Stimulated activated CD4-positive, alpha-beta T cell treated with anti-CD3 and anti-CD28 coated beads, Interleukin-4, amount 100 ng/mL, for 1 hour (primary cell): ENCODE data around the gene OGDH.

ENCODE experiments used
- DNase-seq: peaks from one replicate; pipeline ENCODE4 v3.0.0-alpha.2; 2020

The OGDH gene

DNA sequence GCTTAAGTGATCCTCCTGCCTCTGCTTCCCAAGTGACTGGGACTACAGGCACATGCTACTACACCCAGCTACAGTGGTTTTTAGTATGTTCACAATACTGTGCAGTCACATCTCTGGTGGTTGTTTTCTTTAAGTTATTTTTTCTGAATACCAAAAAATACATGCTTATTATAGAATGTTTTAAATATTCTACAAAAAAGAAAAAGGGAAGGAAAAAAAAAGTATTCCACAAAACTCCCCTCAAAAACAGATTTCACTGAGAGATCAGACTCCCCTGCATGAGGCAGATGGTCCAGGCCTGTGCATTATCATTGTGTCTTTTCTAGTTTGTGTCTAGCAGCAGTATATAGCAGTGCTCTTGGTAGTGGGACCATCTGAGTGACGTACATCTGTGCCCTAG, 36.8 kb downstream of the OGDH start:
- DNase-seq: no peak

DNA sequence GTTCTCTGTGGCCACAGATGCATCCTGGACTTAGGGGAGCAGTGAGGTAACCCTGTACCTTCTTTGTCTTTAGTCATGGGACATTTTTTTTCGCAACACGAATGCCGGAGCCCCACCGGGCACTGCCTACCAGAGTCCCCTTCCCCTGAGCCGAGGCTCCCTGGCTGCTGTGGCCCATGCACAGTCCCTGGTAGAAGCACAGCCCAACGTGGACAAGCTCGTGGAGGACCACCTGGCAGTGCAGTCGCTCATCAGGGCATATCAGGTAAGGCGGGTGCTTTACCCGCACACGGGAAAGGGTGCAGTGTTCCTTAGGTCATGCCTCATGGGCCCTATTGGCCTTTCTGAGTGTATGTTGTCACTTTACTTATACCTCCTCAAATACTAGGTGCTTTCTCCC, 38.8 kb downstream of the OGDH start:
- DNase-seq: no peak

DNA sequence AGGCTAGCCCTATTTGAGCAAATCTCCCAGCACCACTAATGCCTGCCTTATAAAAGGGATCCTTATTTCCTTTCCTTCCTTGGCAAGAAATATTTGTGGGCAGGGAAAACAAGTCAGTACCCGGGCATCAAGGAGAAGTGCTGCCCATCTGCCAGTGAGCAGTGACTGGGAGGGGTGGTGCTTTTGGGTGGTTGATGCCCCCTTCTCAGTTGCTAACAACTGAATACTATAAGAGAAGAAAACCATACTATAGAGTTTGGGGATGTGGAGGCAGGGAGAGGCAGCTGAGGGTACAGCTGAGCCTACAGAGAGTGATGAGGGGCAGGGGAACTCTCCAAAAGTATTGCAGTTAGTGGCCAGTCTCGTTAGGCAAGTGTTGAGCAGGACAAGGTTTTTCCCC, 39.3 kb downstream of the OGDH start:
- no peak for DNase-seq

DNA sequence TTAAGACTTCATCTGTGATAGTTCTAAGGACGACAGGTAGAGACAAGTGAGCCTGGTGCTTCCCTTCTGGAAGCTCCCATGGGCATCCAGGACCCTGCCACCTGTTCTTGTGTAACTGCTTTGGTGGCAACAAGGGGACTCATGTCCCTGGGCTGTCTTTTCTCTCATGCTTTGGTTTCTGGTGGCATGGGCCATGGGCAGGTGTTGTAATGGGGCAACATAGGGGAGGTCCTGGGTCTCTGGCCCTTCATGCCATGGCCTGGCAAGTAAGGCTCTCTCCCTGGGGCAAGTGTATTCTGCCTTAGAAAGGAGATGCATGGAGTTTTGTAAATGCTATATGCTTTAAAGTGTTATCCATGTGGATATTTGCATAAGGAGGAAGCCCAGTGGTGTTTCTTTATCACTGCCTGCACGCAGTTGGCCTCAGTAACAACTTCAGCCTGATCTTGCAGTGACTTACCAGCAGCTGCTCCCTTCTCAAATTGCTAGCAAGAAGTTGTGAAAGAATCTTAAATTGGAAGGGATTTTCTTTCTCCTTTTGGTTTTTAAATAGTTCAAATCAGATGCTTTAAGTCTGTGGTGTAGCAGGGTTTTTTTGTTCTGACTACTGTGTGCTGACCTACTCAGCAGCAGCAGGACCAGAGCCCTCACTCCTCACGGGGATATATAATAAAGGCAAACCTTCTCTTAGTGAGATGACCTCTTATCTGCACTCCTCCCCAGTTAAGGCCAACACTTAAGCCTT, 39.9 kb downstream of the OGDH start:
- DNase-seq: no peak

DNA sequence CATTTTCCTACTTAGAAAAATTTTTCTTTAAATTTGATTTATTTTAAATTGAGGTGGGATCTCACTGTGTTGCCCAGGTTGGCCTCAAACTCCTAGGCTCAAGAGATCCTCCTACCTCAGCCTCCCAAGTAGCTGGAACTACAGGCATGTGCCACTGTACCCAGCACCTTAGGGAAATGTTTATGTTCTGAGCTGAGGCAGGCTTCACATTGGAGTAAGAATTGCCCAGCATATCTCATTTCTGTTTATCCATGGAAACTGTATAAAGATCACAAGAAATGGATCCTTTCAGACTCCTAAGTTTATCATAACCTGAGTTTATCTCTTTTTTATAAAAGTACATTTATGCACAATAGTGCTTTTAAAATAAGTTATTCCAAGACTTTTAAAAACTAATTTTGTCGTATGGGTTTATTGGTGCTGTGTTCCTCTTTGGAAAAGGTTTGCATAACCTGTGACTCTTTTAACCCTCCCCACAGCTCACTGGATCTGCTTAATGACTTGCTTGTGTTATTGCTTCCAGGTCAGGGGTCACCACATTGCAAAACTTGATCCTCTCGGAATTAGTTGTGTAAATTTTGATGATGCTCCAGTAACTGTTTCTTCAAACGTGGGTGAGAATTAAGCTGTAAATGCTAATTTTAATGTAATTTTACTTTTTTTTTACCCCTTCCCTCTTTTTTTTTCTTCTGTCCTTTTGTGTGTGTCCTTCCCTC, 40.7 kb downstream of the OGDH start:
- DNase-seq: no peak

DNA sequence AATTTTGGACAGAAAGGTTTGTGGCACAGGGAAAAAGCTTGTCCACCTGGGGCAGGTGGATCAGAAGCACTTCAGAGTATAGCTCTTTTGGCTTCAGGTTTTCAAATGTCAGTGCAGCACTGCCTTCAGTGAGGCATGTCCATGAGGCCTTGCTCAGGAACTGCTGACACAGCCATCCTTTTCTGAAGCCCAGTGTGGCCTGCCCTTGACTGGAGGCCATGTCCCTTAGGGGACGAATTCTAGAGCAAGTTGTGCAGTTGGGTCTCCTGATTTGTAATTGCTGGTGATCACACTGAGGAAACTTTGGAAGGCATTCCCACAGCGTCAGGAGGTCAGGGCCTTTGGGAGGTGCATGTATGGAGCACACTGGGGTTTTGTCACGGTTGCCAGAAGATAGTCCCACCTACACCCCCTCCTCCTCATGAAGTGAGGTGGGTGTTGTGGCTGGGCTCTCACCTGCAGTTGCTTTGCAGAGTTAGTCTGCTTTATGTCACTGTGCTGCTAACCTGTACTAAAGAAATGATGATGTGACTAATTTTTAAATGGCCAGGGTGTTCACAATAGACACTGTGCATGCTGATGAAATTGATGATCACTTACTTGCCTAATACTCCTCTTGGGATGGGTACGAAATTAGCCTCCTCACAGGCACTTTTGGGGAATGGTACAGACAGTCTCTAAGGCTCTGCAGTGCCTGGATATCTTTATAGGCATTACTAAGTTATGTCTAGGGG, 41.7 kb downstream of the OGDH start:
- DNase-seq: no peak

DNA sequence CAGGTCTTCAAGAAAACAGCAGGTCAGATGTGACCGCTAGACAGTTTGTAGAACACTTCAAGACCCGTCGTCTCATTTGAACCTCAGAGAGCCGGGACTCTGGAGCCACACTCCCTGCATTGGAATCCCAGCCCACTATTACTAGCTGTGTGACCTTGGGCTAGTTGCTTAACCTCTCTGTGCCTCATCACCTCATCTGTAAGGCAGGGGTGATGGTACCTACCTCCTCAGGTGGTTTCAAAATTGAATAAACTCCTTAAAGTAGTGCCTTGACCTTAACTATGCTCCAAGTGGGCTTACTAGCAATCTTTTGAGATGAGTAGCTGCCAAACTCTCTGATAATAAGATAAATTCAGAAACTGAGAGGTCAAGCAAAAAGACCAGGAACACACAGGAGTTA, 43.8 kb downstream of the OGDH start:
- no peak for DNase-seq

DNA sequence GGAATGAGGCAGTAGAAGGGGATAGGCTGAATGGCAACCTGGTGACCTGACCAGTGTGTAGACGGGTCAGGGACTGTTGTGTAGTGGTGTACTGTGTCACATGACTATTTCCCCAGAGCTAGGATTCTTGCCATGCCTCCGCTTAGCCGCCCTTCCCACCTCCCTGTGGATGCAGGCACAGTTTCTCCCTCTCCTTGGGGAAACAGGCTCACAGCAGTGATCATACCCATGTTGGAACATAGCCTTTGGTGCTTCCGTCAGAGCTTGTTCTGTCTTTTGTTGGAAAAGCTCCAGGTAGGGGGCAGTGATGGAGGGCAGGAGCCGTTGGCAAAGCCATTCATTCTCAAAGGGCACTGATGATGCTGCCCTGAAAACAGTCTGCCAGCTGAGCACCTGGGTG, 44.3 kb downstream of the OGDH start:
- DNase-seq: no peak

DNA sequence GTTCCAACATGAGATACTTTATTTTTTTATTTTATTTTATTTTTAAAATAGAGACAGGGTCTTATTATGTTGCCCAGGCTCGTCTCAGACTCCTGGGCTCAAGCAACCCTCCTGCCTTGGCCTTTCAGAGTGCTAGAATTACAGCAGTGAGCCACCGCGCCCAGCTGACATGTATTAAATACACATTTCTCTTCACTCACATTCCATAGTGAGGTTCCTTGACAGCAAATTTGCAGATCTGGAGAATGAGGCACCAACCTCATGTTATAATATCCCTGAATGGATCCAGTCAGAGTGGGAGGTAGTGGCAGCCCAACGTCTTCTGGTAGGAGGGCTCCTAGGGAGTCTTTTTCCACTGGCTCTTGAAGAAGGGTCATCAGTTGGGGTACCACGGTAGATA, 46.1 kb downstream of the OGDH start:
- no peak for DNase-seq

DNA sequence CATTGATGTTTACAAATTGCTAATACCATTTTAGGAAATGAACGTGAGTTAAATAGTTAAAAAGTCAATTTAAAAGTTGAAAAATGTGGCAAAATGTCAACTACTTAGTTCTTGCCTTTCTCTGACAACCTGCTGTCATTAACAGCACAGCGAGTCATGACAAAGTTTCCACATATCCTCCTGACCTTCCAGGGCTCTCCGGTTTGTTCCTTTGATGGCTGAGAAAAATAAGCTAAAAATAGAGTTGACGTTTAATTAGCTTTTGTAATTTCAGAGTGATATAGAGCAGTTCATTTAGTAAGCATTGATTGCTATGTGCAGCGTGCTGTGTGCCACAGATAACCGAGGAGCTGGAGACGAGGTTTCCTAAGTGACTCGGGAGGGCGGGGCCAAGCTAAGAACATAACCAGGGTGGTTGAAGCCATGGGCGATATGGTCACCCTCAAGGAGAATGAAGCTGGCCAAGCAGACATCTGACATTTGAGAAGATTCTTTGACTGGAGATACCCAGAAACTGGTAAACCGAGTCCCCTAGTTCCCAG, 47.9 kb downstream of the OGDH start:
- DNase-seq: no peak

DNA sequence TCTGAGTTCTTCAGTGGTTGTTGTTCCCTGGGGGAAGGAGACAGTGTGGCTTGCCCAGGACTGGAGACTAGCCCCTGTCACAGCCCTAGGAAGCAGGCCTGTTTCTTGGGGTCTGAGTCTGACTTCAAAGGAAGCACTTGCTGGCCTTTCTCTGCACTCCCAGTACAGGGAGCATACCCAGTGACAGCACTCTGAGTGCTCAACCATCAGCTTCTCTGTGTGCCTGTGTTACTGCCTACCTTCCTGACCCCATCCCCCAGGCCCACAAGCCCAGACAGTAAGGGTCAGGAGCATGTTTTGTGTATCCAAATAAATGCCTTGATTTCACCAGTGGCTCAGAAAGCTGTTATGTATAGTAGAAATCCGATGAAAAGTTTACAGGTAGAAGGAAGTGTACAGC, 48.9 kb downstream of the OGDH start:
- no peak for DNase-seq

DNA sequence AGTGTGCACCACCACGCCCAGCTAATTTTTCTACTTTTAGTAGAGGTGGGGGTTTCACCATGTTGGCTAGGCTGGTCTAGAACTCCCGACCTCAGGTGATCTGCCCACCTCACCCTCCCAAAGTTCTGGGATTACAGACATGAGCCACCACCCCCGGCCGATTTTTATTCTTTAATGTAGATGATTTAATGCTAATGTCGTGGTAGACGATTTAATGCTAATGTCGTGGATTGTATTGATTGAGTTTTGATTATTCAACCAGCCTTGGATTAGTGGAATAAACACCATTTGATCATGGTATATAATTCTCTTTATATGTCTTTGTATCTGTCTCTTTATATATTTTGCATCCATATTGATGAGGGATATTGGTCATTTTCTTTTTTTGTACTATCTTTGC, 52.6 kb downstream of the OGDH start:
- no peak for DNase-seq

DNA sequence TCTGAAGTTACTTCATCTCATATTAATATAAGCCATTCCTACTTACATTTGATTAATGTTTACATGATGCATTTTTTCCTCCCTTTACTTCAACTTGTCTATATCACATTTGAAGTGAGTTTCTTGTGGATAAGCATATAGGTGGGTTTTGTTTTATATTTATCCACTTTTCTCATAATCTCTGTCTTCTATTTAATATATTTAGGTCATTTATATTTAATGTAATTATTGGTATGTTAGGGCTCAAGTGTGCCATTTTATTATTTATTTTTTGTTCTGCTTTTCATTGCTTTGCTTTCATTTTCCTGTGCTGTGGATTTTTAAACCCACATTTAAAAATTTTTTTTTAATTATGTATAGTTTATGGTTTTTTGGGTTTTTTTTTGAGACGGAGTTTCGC, 54.8 kb downstream of the OGDH start:
- DNase-seq: no peak

DNA sequence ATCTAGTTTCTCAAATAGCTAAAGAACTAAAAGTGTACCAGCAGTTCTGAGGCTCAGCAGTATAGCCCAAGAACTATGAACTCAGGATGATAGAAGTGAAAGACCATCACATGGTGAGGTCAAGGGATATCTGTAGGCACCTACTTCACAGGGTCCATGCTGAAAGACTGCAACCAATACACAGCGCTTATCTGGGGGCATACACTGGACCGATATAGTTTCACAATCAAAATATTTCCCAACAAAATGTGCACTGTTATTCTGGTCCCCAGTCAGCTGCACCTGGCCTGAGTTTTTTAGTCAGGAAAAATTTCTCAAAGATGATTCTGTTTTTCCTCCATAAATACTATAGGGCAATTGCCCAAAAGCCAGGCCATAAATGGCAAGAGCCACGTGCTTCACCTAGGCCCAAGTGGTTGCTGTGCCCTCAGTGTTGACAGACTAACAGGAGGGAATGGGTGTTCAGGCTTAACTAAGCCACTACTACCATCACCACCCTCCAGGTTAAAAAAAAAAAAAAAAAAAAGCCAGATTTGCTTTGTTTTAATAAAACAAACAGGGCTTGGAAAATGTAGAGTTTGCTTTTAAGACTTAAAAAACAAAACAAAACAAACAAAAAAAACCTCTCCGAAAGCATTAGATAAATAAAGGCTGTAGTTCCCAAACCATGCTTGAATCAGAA, 58.5 kb downstream of the OGDH start:
- DNase-seq: no peak

DNA sequence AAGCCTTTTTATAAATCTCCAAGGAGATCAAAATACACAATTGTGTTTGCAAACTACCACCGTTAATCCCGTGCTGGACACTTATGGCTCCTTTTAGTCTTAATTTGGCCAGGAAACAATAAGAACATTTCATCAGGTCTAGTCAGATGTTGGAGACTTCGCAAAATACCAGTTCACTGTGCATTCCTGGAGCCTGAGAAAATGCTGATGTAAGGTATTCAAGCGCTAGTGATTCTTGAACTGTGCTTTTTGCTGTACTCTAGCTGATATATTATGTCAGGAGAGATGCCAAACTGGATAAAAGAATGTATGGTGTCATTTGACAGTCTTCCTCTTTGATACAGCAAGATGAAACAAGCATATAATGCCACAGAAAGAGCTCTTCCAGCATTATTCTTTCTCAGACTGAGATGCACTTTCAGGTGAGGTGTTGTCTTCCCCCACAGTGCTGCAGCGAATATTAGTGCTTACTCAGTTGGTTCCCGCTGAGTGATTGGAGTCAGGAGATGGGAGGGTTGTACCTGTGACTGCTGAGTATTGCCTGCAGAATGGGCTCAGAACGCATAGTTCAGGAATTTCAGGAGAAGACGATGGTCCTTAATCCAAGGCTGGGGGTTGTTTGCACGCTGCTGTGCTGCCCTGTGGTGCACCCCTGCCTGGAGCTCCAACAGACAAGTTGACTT, 59.2 kb downstream of the OGDH start:
- DNase-seq: no peak

DNA sequence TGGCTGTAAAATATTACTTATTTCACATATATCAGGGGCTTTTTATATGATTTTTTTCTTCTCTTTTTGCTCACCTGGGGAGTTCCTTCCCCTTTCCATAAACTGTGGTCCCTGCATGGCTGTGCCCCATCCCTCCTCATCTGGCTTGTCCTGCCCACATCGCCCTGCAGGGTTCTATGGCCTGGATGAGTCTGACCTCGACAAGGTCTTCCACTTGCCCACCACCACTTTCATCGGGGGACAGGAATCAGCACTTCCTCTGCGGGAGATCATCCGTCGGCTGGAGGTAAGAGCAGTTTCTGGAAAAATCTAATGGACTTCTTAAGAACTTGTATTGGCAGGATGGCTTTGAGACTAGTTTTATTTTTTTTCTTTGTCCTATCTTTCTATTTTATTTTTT, 60.1 kb downstream of the OGDH start:
- no peak for DNase-seq

DNA sequence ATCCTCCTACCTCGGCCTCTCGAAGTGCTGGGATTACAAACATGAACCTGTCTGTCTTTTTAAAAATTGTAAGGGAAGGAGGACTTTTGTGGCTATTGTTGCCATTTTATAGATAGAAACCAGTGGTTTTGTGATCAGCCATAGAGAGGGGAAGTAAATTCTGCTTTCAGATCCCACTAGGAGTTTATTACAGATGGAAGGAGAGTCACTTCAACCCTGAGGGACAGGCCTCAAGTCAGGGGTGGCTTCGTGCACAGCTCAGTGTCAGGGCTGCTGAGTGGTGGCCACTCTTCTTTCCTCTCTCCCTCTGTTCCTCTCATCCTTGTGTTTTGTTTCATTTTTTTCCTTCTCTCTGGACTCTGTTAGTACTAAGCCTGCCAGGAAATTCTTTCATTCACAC, 60.8 kb downstream of the OGDH start:
- DNase-seq: no peak

DNA sequence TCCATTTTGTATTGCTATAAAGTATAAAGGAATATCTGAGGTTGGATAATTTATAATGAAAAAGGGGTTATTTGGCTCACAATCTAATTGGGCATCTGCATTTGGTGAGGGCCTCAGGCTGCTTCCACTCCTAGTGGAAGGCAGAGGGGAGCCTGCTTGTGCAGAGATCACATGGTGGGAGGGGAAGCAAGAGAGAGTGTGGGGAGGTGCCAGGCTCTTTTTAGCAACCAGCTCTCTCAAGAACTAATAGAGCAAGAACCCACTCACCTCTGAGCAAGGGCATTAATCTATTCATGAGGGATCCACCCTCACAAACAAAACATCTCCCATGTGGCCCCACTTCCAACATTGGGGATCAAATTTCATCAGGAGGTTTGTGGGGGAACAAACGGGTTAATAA, 64.6 kb downstream of the OGDH start:
- no peak for DNase-seq

DNA sequence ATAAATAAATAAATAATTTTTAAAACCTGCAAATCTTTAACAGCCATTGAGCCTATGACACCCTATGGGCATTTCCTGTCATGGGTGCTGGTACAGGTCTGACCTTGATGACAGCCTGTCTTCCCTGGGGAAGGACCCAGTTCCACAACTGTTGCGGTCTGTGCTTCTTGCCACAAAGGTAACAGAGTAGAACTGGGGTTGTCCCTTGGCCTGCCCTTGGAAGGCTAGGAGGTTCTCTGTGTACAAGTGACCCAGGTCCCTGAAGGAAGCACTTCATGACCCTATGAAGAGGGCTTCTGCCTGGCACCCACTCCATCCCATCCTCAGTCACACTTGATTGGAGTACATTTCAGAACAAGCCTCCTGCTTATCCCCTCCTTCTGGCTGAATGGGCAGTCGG, 66.9 kb downstream of the OGDH start:
- no peak for DNase-seq

DNA sequence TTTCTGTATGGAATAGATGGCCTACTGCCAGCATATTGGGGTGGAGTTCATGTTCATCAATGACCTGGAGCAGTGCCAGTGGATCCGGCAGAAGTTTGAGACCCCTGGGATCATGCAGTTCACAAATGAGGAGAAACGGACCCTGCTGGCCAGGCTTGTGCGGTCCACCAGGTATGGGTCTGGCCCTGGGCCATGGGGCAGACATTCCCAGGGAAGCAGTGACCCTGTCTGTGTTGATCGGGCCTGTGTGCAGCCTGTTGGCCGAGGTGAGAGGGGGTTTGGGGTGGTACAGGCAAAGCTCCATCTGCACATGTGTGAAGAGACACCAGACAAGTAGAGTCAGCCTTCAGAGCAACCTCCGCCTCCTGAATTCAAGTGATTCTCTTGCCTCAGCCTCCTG, 67.3 kb downstream of the OGDH start:
- no peak for DNase-seq

DNA sequence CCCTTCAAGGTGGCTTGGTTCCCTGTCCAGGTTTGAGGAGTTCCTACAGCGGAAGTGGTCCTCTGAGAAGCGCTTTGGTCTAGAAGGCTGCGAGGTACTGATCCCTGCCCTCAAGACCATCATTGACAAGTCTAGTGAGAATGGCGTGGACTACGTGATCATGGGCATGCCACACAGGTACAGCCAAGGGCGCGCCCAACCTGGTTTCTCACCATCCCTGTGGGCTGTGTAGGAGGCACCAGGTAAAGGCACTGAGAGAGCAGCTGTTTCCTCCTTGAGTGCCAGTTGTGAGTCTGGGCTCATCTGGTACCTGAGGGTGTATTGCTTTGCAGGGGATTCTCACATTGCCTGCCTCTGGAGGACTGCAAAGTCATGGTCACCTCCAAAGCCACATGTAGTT, 68.0 kb downstream of the OGDH start:
- no peak for DNase-seq

DNA sequence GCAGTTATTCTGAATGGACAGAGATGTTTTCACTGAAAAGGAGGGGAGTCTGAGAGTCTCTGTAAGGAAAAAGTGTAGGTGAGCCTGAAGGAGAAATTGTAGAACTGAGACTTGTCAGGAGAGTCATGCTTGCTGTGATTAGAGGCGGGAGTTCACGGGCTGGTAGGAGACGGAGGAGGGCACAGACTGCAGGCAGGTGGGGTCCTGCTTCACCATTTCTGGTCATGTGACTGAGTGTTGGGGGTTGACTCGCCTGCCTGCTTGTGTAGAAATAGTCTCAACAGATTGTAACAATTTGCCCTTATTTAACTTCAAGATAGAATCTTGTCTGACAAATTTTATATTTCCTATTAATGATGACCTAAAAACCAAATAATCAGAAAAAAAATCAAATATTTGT, 70.3 kb downstream of the OGDH start:
- DNase-seq: no peak

DNA sequence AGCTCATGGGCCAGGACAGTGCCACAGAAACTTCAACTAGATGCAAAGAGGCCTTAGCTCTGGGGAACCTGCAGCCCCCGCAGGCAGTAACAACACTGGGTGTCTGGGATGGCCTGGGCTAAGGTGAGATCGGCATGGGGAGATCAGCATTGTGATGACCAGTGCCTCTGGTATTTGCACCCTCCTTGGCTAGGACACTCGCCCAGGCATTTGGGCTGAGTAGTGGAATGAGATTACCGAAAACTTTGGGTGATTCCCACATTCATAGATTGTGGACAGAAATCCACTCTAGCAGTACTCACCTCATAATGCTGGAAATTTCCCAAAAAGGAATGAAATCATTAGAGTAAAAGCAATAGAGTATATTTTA, 71.7 kb downstream of the OGDH start:
- no peak for DNase-seq
